ENCODE results near the gene LACTB. TPM values are rescaled to one million over a fixed set of nuclear protein-coding genes. Genes with fewer than 3 reads are reported as not detected.

Gene LACTB
- total RNA-seq, result 37.7 TPM

- peaks cover 11% of the 10 kb centered on the region for H3K9me3 ChIP-seq (ENCODE audit: low read depth, low read length)
- peak within 1 kb of the TSS; percentile 87 for H3K4me3 ChIP-seq (ENCODE audit: low read length)
- peaks cover 9% of the 10 kb centered on the region for H3K4me1 ChIP-seq (ENCODE audit: insufficient read depth, low read length)
- no peaks in the 10 kb centered on the region for H3K27me3 ChIP-seq (ENCODE audit: insufficient read depth, low read length)
Observed at GRCh38 chr15:63121382-63122001, at the start of gene LACTB. LACTB (plus strand) TSS chr15:63121861; CDS start chr15:63121872, 11 bp downstream.

- no peak overlapping the region for H3K4me3 ChIP-seq (ENCODE audit: low read length)
- no peaks in the 10 kb centered on the region for H3K27me3 ChIP-seq (ENCODE audit: insufficient read depth, low read length)
- no peaks in the 10 kb centered on the region for H3K4me1 ChIP-seq (ENCODE audit: insufficient read depth, low read length)
- H3K9me3 ChIP-seq (ENCODE audit: low read depth, low read length), result no peaks in the 10 kb centered on the region
Observed at GRCh38 chr15:63072023-63072650, 49.5 kb upstream of the LACTB start.

- Histone ChIP-seq H3K9me3 (ENCODE audit: low read depth, low read length) (no peaks in the 10 kb centered on the region), H3K27me3 (ENCODE audit: insufficient read depth, low read length) (no peaks in the 10 kb centered on the region)
Observed at GRCh38 chr15:63072809-63073277, 48.8 kb upstream of the LACTB start.

GRCh38 chr15:63073497-63074172 lies 48.0 kb upstream of the LACTB start:
- no peaks in the 10 kb centered on the region for H3K27me3 ChIP-seq (ENCODE audit: insufficient read depth, low read length)
- H3K4me1 ChIP-seq (ENCODE audit: insufficient read depth, low read length), result no peaks in the 10 kb centered on the region
- no peaks in the 10 kb centered on the region for H3K9me3 ChIP-seq (ENCODE audit: low read depth, low read length)
- H3K4me3 ChIP-seq (ENCODE audit: low read length), result no peak overlapping the region

More at GRCh38 chr15:63072809-63073277, 48.8 kb upstream of the LACTB start:
- no peak overlapping the region for H3K4me3 ChIP-seq (ENCODE audit: low read length)
- no peaks in the 10 kb centered on the region for H3K4me1 ChIP-seq (ENCODE audit: insufficient read depth, low read length)

- Histone ChIP-seq H3K9me3 (ENCODE audit: low read depth, low read length) (no peaks in the 10 kb centered on the region), H3K4me3 (ENCODE audit: low read length) (no peak overlapping the region), H3K27me3 (ENCODE audit: insufficient read depth, low read length) (no peaks in the 10 kb centered on the region), H3K4me1 (ENCODE audit: insufficient read depth, low read length) (no peaks in the 10 kb centered on the region)
Observed at GRCh38 chr15:63075015-63075983, 46.4 kb upstream of the LACTB start.

- H3K4me3 ChIP-seq (ENCODE audit: low read length), result no peak overlapping the region
- H3K9me3 ChIP-seq (ENCODE audit: low read depth, low read length), result no peaks in the 10 kb centered on the region
- no peaks in the 10 kb centered on the region for H3K4me1 ChIP-seq (ENCODE audit: insufficient read depth, low read length)
- no peaks in the 10 kb centered on the region for H3K27me3 ChIP-seq (ENCODE audit: insufficient read depth, low read length)
Observed at GRCh38 chr15:63075984-63076713, 45.5 kb upstream of the LACTB start.

- H3K4me1 ChIP-seq (ENCODE audit: insufficient read depth, low read length), result no peaks in the 10 kb centered on the region
- H3K9me3 ChIP-seq (ENCODE audit: low read depth, low read length), result no peaks in the 10 kb centered on the region
- H3K4me3 ChIP-seq (ENCODE audit: low read length), result no peak overlapping the region
- no peaks in the 10 kb centered on the region for H3K27me3 ChIP-seq (ENCODE audit: insufficient read depth, low read length)
Observed at GRCh38 chr15:63076714-63077046, 45.0 kb upstream of the LACTB start.

- Histone ChIP-seq H3K4me1 (ENCODE audit: insufficient read depth, low read length) (no peaks in the 10 kb centered on the region), H3K27me3 (ENCODE audit: insufficient read depth, low read length) (no peaks in the 10 kb centered on the region), H3K9me3 (ENCODE audit: low read depth, low read length) (no peaks in the 10 kb centered on the region), H3K4me3 (ENCODE audit: low read length) (no peak overlapping the region)
Observed at GRCh38 chr15:63077952-63078351, 43.7 kb upstream of the LACTB start.

GRCh38 chr15:63079947-63080626 lies 41.6 kb upstream of the LACTB start:
- no peak overlapping the region for H3K4me3 ChIP-seq (ENCODE audit: low read length)
- no peaks in the 10 kb centered on the region for H3K4me1 ChIP-seq (ENCODE audit: insufficient read depth, low read length)
- no peaks in the 10 kb centered on the region for H3K9me3 ChIP-seq (ENCODE audit: low read depth, low read length)

GRCh38 chr15:63080634-63081250 lies 40.9 kb upstream of the LACTB start:
- no peaks in the 10 kb centered on the region for H3K9me3 ChIP-seq (ENCODE audit: low read depth, low read length)
- no peak overlapping the region for H3K4me3 ChIP-seq (ENCODE audit: low read length)
- H3K27me3 ChIP-seq (ENCODE audit: insufficient read depth, low read length), result no peaks in the 10 kb centered on the region
- H3K4me1 ChIP-seq (ENCODE audit: insufficient read depth, low read length), result no peaks in the 10 kb centered on the region

More at GRCh38 chr15:63079947-63080626, 41.6 kb upstream of the LACTB start:
- H3K27me3 ChIP-seq (ENCODE audit: insufficient read depth, low read length), result no peaks in the 10 kb centered on the region

- H3K4me3 ChIP-seq (ENCODE audit: low read length), result no peak overlapping the region
- no peaks in the 10 kb centered on the region for H3K9me3 ChIP-seq (ENCODE audit: low read depth, low read length)
- H3K27me3 ChIP-seq (ENCODE audit: insufficient read depth, low read length), result no peaks in the 10 kb centered on the region
- no peaks in the 10 kb centered on the region for H3K4me1 ChIP-seq (ENCODE audit: insufficient read depth, low read length)
Observed at GRCh38 chr15:63082366-63082765, 39.3 kb upstream of the LACTB start.

- Histone ChIP-seq H3K27me3 (ENCODE audit: insufficient read depth, low read length) (no peaks in the 10 kb centered on the region), H3K9me3 (ENCODE audit: low read depth, low read length) (no peaks in the 10 kb centered on the region), H3K4me1 (ENCODE audit: insufficient read depth, low read length) (no peaks in the 10 kb centered on the region), H3K4me3 (ENCODE audit: low read length) (no peak overlapping the region)
Observed at GRCh38 chr15:63083044-63083443, 38.6 kb upstream of the LACTB start.

GRCh38 chr15:63083541-63083940 lies 38.1 kb upstream of the LACTB start:
- H3K4me3 ChIP-seq (ENCODE audit: low read length), result no peak overlapping the region

More at GRCh38 chr15:63083541-63083940, 38.1 kb upstream of the LACTB start:
- no peaks in the 10 kb centered on the region for H3K4me1 ChIP-seq (ENCODE audit: insufficient read depth, low read length)
- H3K27me3 ChIP-seq (ENCODE audit: insufficient read depth, low read length), result no peaks in the 10 kb centered on the region
- no peaks in the 10 kb centered on the region for H3K9me3 ChIP-seq (ENCODE audit: low read depth, low read length)
